GM15510 (cell line): ENCODE results near the gene TRPM1.

Experiments
- POLR2A ChIP-seq: IDR thresholded peaks from 3 replicates; pipeline ENCODE4 v1.6.1; 2011; ENCODE audit warnings: borderline replicate concordance; ENCODE audit not compliant: insufficient read length; ENCODE audit errors: extremely low read depth

Gene TRPM1

DNA sequence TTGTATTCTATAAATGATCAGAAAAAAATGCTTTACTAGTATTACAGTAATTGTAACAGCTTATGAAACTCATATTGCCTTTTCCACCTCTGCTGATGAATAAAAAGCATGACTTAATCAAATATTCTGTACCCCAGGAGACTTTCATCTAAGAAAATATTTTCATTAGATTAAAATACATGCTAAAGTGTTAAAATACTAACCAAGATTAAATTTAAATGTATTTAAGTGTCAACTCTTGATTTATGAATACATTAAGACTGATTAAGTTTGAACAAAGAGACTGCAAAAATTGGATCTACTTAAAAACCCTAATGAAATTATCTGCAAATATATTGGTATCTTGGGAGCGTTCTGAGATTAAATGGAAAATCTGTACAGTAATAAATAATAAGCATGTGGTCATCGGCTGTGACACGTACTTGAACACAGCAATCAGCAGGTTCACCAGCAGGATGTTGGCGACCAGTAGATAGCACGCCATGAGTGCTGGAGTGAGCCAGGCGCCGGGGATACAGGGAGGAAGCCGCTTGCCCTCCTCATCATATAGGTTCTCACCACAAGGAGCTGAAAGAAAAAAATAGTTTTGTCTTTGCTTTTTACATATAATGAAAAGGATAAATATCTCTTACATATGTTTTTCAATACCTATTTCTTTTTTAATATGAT is 73.5 kb downstream of the TRPM1 start:
- TF ChIP-seq POLR2A, result no peak

DNA sequence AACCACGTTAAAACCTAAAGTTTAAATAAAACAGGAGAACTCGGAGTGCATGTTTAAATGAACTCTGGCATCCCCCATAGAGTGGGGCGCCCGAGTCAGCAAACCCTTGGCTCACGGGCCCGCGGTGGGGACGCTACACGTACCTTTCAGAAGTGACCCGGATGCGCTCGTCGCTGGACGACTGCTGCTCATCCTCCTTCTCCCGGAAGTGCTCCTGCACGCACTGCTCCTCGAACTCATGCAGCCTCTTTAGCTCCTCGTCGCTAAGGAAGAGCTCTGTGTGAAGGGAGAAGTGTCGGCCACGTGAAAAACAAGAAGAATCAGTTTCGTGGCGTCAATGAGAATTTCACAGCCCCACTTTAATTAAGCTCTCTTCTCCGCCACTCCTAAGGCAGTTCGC is 75.5 kb downstream of the TRPM1 start:
- TF ChIP-seq POLR2A, result no peak

DNA sequence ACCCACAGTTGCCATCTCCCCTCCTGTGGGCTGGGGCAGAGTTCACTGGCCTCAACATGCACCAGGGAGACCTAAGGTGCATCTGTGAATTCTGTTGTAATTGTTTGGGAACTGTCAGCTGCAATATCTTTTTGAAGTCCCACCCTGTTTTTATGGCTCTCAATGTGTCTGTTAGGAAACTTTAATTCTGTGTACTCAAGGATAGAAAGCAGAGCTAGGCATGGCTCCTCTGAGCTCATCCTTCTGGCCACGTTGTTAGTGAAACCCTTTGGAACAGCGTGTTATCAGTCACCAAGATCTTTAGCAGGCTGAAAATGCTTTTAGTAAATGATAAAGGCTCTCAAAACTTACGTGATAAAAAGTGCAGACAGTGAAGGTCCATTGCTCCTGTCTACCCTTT is 76.5 kb downstream of the TRPM1 start:
- no peak for TF ChIP-seq POLR2A

DNA sequence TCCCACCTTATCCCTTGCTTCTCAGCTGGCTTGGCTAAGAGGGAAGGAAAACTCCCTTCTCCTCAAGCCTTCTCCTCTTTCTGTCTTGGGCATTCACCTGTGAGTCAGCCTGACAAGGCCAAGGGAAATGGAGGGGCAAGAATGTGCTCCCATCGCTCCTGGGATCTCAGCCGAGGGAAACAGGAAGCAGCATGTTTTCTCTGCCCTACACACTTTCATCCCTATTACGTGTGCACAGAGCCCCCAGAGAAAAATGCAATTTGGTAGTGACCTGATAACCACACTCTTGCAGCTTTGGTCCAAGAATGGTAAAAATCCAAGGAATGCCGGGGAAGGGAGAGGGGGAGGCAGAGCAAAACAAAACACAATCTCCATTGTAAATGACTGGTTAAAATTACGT is 77.2 kb downstream of the TRPM1 start:
- no peak for TF ChIP-seq POLR2A

DNA sequence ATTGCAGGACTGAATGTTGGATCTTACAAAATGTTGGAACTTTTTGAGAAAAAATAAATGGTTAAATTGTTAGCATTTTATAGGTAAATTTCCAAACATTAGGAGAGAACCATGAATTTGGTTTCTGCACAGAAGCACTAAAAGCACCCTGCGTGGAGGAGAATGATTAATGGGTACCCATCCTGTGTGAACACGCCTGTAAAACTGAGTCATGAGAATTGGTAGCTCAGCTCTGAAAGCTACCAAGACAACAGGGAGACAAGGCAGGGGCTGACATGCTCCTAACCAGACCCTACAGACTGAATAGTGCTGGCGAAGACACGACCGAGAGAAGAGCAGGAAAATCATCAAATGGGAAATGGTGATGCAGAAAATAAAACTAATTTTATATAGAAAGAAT is 77.7 kb downstream of the TRPM1 start:
- TF ChIP-seq POLR2A, result no peak

DNA sequence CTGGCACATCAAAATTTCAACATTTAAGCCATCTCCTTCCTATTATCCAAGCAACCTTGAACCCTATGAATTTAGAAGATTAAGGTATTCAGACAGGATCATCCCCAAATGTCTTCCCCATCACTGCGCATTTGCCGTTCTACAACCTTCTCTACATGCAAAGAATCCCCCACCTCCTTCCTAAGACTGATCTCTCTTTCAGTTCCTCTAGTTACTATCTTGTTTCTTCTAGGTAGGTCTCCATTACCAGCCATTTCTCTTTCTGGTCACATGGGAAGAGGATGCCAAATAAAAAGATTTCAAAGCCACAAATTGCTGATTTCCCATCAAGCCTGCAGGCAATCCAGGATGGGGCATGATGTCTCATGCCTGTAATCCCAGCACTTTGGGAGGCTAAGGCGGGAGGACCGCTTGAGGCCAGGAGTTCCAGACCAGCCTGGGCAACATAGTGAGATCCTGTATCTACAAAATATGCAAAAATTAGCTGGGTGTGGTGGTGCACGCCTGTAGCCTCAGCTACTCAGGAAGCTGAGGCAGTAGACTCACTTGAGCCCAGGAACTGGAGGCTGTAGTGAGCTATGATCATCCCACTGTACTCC is 80.4 kb downstream of the TRPM1 start:
- TF ChIP-seq POLR2A, result no peak

DNA sequence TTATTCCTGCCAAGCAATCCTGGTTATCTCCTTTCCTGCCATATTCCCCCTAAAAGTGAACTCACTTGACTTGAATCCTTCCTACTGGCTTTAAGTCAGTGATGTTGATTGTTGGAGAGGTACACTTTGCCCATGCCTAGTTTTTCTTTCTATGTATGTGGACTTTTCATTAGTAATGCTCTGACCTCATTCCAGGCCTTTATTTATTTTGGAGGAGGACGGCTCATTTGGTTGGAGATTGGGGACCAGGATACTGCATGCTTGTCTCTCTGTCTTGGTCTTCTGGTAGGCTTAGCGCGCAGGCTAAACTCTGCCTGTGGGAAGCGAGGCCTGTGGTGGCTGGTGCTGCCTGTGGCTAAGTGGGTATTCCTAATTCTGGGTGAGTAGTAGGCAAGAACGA is 81.0 kb downstream of the TRPM1 start:
- no peak for TF ChIP-seq POLR2A

DNA sequence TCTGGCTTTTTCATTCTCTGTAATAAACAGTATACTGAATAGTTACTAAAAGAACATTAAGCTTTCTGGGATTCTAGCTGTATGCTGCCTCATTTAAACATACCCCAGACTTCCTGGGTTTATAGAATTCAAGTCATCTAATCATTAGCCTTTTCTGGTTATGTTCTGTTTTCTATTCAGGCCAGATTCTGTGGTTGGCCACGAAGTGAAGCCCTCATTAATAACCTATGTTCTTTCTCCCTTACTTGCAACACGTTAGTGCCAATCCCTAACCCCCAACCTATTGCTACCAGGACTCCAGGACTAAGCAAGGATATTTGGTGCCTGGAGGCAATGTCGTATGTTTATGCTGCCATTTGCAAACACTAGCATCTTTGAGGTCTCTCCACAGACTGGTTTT is 81.5 kb downstream of the TRPM1 start:
- no peak for TF ChIP-seq POLR2A

DNA sequence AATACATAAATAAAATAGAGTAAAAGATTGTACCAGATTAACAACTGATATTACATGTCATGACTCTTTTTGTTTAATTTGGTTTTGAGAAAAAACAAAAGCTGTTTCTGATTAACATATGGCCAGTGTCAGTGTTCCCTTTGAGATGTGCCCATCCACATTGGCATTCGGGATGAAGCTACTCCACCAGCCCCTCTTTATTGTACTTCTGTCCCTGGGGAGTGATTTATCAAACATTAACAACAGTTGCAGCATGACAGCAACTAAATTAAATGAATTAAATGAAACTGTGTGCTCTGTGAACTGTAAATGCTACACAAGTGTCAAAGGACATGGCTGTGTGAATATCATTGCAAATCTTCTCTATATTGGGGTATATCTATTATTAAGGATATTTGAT is 84.2 kb downstream of the TRPM1 start:
- no peak for TF ChIP-seq POLR2A

DNA sequence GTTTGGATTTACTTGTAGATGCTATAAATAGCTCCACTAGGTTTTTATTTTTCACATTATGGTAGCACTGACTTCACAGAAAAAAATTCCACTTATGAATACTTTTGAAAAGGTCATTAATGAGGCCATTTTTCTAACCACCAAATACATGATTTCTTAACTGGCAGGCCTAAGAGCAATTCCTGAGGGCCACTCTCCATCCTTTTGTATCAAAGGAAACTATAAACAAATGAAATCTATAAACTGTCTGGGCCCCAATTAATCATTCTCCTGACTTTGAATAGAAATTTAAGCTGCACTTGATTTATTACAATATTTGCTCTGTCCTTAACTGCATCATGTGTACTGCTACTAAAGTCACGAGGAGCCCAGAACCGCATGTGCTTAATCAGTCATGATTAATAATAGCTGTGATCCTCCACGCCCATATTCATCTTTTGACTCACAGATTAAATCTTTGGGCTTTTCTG is 85.0 kb downstream of the TRPM1 start:
- TF ChIP-seq POLR2A, result no peak

DNA sequence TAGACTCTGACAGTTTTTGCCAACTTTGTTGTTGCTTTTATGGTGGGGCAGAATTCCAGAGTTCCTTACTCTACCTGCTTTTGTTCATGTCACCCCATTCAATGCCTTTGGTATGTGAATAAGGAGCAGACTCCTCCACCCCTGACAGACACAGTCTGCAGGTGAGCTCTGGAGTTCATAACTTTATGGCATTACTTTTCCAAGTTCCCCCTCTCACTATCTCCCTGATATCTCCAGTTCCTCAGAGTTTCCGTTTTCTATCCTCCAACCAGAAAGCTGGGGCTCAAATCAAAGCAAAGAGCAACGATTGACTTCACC is 87.0 kb downstream of the TRPM1 start:
- no peak for TF ChIP-seq POLR2A

DNA sequence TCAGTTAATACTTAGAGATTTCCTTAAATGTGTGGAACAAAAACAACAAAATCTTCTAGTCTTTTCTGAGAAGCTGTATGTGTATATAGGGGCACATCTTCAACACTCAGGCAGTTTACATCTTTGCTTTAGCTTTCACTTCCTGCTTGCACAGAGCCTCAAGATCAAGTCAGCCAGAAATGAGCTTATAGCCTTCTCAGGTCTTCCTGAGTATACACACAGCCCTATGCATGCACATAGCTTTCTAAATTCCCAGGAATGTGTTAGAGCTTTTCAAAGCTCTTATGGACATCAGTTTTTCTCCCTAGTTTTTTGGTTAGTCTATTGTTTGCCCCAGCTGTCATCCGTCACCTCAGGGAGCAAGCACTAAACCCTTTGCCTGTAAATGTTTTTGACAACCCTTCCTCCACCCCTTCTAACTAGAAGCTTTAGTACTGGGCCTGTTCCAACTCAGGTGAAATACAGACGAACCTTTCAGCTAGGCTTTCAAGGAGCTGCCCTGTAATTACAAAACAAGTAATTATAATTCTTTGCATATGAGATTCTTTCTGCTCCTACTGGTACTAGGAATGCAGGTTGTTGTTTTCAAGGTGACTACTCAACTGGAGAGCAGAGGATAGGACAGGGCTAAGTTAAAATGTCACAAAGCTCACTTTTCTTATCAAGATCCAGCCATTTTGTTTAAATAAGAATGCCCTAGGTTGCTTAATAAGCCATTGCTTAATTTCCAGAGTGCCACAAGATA is 87.5 kb downstream of the TRPM1 start:
- TF ChIP-seq POLR2A, result no peak

DNA sequence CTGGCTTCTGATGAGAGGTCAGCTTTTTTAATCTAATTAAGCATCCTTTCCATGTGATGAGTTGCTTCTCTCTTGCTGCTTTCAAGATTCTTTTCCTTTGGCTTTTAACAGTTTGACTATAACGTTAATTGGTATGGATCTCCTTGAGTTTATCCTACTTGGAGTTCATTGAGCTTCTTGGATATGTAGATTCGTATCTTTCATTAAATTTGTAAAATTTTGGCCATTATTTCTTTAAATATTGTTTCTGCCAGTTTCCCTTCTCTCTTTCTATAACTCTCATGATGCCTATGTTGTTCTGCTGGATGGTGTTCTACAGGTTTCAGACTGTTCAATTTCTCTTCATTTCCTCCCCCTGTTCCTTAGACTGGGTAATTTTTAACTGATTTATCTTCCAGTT is 89.1 kb downstream of the TRPM1 start:
- TF ChIP-seq POLR2A, result no peak

DNA sequence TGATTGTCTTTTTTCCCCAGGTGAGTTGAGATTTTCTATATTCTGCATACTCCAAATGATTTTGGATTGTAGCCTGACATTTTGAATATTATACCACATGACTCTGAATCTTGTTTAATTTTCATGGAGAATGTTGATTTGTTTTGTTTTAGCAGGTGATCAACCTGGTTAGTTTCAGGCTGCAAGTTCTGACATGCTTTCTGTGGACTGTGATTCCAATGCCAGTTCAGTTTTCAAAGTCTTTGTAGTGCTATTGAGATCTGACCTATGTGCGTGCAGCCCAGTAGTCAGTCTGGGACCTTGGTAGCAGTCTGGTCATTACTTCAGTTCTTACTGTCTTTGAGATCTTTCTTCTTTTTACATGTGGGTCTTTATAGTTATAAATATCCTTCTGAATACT is 91.5 kb downstream of the TRPM1 start:
- no peak for TF ChIP-seq POLR2A

DNA sequence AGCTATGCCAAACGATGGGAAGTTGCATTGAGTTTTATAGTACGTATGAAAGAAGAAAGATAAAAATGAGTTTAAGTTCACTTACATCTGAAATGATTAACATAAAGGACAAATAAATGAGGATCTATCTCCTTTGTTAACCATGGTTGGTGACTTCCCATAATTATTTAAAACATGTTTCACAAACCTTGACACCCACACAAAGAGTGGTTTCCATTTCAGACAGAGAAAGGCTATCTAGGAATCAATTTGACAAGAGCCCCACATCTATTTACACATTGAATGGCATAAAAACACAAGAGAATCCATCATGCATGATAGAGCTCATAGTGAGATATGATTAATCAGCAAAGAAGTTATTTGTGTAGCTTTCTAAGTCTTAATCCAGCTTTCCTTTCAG is 95.9 kb downstream of the TRPM1 start:
- TF ChIP-seq POLR2A, result no peak

DNA sequence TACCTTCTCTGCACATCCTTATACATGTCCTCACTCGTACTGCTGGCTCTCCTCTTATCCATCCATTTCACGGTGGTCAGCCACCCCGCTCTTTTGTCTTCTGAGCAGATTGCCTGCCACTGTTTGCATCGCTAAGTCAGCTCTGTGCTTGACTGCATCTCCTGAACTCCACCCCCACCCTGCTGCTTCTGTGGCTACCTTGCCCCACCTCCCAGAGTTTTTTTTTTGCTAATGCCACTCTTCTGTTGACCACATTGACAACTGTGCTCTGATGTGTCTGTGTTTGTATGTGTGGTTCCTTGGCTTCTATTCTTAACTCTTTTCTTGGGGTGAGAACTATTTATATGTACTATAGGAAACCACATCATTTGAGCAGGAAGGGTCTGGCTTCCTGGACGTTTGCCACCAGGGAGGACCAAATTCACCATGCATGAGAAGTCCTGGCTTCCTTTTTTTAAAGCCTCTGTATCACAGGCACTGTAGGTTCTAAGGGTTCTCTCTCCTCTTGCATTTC is 97.2 kb downstream of the TRPM1 start:
- TF ChIP-seq POLR2A, result peak; percentile 37
